CD8-positive, alpha-beta memory T cell (primary cell): ENCODE results near the gene TMEM131. TPM values are rescaled to one million over a fixed set of nuclear protein-coding genes. Genes with fewer than 3 reads are reported as not detected.
A peak's percentile ranks its signal among the peaks of the same experiment; 100 is the strongest.
"Not testable (repeated sequence)": the region's sequence is repeated elsewhere in the genome, so short reads cannot be mapped to it uniquely, and the experiment has no call there.

Experiments
- CTCF ChIA-PET: fragments of 350-600 bp; sonication (Branson Sonifier 250); formaldehyde crosslinking; loops from one replicate; lab custom pipeline; 2021; ENCODE audit warnings: antibody characterized with exemption; lab: Charles Lee
- POLR2A ChIA-PET: fragments of 350-600 bp; sonication (Branson Sonifier 250); formaldehyde crosslinking; loops from one replicate; lab custom pipeline; 2021; ENCODE audit warnings: antibody characterized with exemption; lab: Charles Lee
- DNase-seq, 5 donors: peaks; one replicate each; pipeline versions ENCODE4 v3.0.0 to v3.0.0-alpha.2; 2020 to 2022; ENCODE audit warnings: mixed read lengths in 1 of 5
- H3K27ac ChIP-seq: one replicate; pipeline ENCODE4 v1.7.0; 2013; ENCODE audit warnings: low read depth, mild to moderate bottlenecking, low read length, moderate library complexity
- H3K27me3 ChIP-seq: 2 replicates; pipeline ENCODE4 v1.7.0; 2013; ENCODE audit warnings: low read length, mild to moderate bottlenecking; ENCODE audit not compliant: insufficient read depth, poor library complexity, severe bottlenecking
- H3K36me3 ChIP-seq: 2 replicates; pipeline ENCODE4 v1.7.0; 2013; ENCODE audit warnings: mild to moderate bottlenecking, low read length, moderate library complexity; ENCODE audit not compliant: insufficient read depth
- H3K4me1 ChIP-seq: 2 replicates; pipeline ENCODE4 v1.7.0; 2013; ENCODE audit warnings: mild to moderate bottlenecking, low read length, moderate library complexity; ENCODE audit not compliant: insufficient read depth
- H3K4me3 ChIP-seq: 2 replicates; pipeline ENCODE4 v1.7.0; 2013; ENCODE audit warnings: mild to moderate bottlenecking, low read length
- H3K9me3 ChIP-seq: 2 replicates; pipeline ENCODE4 v1.7.0; 2013; ENCODE audit warnings: mild to moderate bottlenecking, low read length
- H3K27ac Mint-ChIP-seq, 8 donors: one replicate each; pipeline ENCODE4 v1.8.0; 2020 to 2021; ENCODE audit warnings: mixed read lengths in 8 of 8, mild to moderate bottlenecking in 6 of 8, inconsistent platforms in 3 of 8, moderate library complexity in 3 of 8
- H3K27me3 Mint-ChIP-seq, 2 donors: one replicate each; pipeline ENCODE4 v1.8.0; 2020 to 2021; ENCODE audit warnings: mixed read lengths in 2 of 2, mild to moderate bottlenecking in 1 of 2, moderate library complexity in 1 of 2
- H3K36me3 Mint-ChIP-seq, 3 donors: one replicate each; pipeline ENCODE4 v1.8.0; 2020 to 2021; ENCODE audit warnings: mixed read lengths in 3 of 3, inconsistent platforms in 1 of 3, mild to moderate bottlenecking in 1 of 3
- H3K4me1 Mint-ChIP-seq, 3 donors: one replicate each; pipeline ENCODE4 v1.8.0; 2020 to 2021; ENCODE audit warnings: mixed read lengths in 3 of 3, inconsistent platforms in 1 of 3, mild to moderate bottlenecking in 1 of 3
- H3K4me3 Mint-ChIP-seq, 7 donors: one replicate each; pipeline ENCODE4 v1.8.0; 2020 to 2021; ENCODE audit warnings: mixed read lengths in 7 of 7, mild to moderate bottlenecking in 6 of 7, moderate library complexity in 4 of 7, inconsistent platforms in 2 of 7
- H3K9me3 Mint-ChIP-seq, 5 donors: one replicate each; pipeline ENCODE4 v1.8.0; 2020 to 2022; ENCODE audit warnings: mixed read lengths in 5 of 5, mild to moderate bottlenecking in 3 of 5, moderate library complexity in 2 of 5, inconsistent platforms in 1 of 5
- polyA plus RNA-seq: library from polyadenylated mRNA; unstranded; fragments of 300-500 nt; fragmentation: Illumina TruSeq; gene quantifications from one replicate; pipeline ENCODE4 v1.2.3, GENCODE V29; 2021
- total RNA-seq, 2 experiments: library from RNA; stranded (reverse); gene quantifications; one replicate each; pipeline ENCODE4 v1.2.3, GENCODE V29; 2021

The TMEM131 gene
- total and polyA plus RNA-seq, 3 experiments from 2014 or later, result 14.4 to 35.4 (median 34.7) TPM

- Mint-ChIP-seq H3K4me3 (no peak overlapping the region), H3K9me3 (peaks cover 13 to 25% (median 25%) of the 10 kb centered on the region in 5 donors), H3K27me3 (no peaks in the 10 kb centered on the region), H3K4me1 (peaks cover 0 to 4% (median 0%) of the 10 kb centered on the region in 3 donors), H3K27ac (no peak overlapping the region), H3K36me3 (peaks cover 26 to 53% (median 50%) of the 10 kb centered on the region in 3 donors)
- no peaks in the 10 kb centered on the region for H3K4me1 ChIP-seq
- POLR2A ChIA-PET, result no interaction called here
- H3K9me3 ChIP-seq, result peaks cover 12% of the 10 kb centered on the region
- peaks cover 16% of the 10 kb centered on the region for H3K36me3 ChIP-seq
- H3K27me3 ChIP-seq, result no peaks in the 10 kb centered on the region
- no peak overlapping the region for H3K4me3 ChIP-seq
- no peak overlapping the region for H3K27ac ChIP-seq
- CTCF ChIA-PET, result no interaction called here
- DNase-seq, result no peak
These were observed 106.6 kb downstream of the TMEM131 start for GRCh38 chr2:97889156-97889555.

DNA sequence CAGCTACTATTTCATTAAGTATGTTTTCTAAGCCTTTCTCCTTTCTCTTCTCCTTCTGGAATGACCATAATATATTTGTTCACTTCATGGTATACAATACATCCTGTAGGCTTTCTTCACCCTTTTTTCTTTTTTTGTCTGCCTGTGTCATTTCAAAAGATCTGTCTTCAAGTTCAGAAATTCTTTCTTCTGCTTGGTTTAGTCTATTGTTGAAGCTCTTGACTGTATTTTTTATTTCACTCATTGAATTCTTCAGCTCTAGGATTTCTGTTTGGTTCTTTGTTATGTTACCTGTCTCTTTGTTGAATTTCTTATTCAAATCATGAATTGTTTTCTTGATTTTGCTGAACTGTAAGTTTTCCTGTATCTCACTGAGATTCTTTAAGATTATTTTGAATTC lies 109.9 kb downstream of the TMEM131 start:
- peaks cover 1 to 7% (median 6%) of the 10 kb centered on the region in 3 donors for H3K4me1 Mint-ChIP-seq
- ChIA-PET POLR2A (no interaction called here), CTCF (no interaction called here)
- no peaks in the 10 kb centered on the region for H3K27me3 Mint-ChIP-seq
- no peak for DNase-seq
- peaks cover 13 to 25% (median 25%) of the 10 kb centered on the region in 5 donors for H3K9me3 Mint-ChIP-seq
- H3K27me3 ChIP-seq, result no peaks in the 10 kb centered on the region
- no peak overlapping the region for H3K4me3 ChIP-seq
- peak overlapping the region in 1 of 7 donors; percentile 6 for H3K4me3 Mint-ChIP-seq
- H3K27ac ChIP-seq, result no peak overlapping the region
- H3K36me3 Mint-ChIP-seq, result peaks cover 29 to 57% (median 50%) of the 10 kb centered on the region in 3 donors
- H3K9me3 ChIP-seq, result peaks cover 12% of the 10 kb centered on the region
- H3K36me3 ChIP-seq, result peaks cover 16% of the 10 kb centered on the region
- H3K4me1 ChIP-seq, result no peaks in the 10 kb centered on the region
- no peak overlapping the region for H3K27ac Mint-ChIP-seq

DNA sequence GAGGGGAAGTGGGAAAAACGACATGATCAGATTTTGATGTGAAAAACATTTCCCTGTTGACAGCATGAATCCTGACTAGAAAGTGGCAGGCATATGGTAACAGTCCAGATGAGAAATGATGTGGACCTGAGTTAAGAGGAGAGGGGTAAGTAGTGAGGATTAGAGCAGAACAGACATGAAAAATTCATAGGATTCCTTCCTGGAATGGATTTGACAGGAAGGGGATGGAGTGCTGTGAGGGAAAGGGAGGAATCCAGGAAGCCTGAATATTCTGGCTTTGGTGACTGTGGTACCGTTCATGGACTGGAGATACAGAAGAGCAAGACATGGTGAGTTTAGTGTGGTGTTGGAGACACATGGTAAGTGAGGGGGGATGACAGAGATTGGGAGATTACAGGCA lies 115.4 kb downstream of the TMEM131 start:
- H3K27me3 Mint-ChIP-seq, result no peaks in the 10 kb centered on the region
- DNase-seq, result no peak
- peaks cover 25 to 36% (median 32%) of the 10 kb centered on the region in 3 donors for H3K4me1 Mint-ChIP-seq
- Histone ChIP-seq H3K27ac (no peak overlapping the region), H3K36me3 (no peaks in the 10 kb centered on the region), H3K4me1 (no peaks in the 10 kb centered on the region), H3K4me3 (no peak overlapping the region), H3K9me3 (no peaks in the 10 kb centered on the region), H3K27me3 (no peaks in the 10 kb centered on the region)
- ChIA-PET CTCF (no interaction called here), POLR2A (no interaction called here)
- H3K27ac Mint-ChIP-seq, result no peak overlapping the region
- no peak overlapping the region for H3K4me3 Mint-ChIP-seq
- peaks cover 19 to 31% (median 21%) of the 10 kb centered on the region in 3 donors for H3K36me3 Mint-ChIP-seq
- peaks cover 2 to 11% (median 6%) of the 10 kb centered on the region in 5 donors for H3K9me3 Mint-ChIP-seq

GRCh38 chr2:97878865-97879264 lies 116.9 kb downstream of the TMEM131 start:
- H3K36me3 Mint-ChIP-seq, result peaks cover 11 to 21% (median 16%) of the 10 kb centered on the region in 3 donors
- no peak overlapping the region for H3K4me3 ChIP-seq
- H3K36me3 ChIP-seq, result no peaks in the 10 kb centered on the region
- ChIA-PET POLR2A (no interaction called here), CTCF (no interaction called here)
- no peaks in the 10 kb centered on the region for H3K27me3 ChIP-seq
- no peak for DNase-seq
- no peaks in the 10 kb centered on the region for H3K27me3 Mint-ChIP-seq
- peaks cover 0 to 4% (median 0%) of the 10 kb centered on the region in 5 donors for H3K9me3 Mint-ChIP-seq
- no peak overlapping the region for H3K4me3 Mint-ChIP-seq
- no peaks in the 10 kb centered on the region for H3K9me3 ChIP-seq
- peaks cover 31 to 46% (median 44%) of the 10 kb centered on the region in 3 donors for H3K4me1 Mint-ChIP-seq
- no peak overlapping the region for H3K27ac ChIP-seq
- peak overlapping the region in 1 of 8 donors; percentile 75 for H3K27ac Mint-ChIP-seq
- H3K4me1 ChIP-seq, result no peaks in the 10 kb centered on the region

GRCh38 chr2:97878317-97878716 lies 117.4 kb downstream of the TMEM131 start:
- H3K4me3 Mint-ChIP-seq, H3K27ac Mint-ChIP-seq, H3K27me3 ChIP-seq, H3K36me3 ChIP-seq, H3K4me1 ChIP-seq, H3K9me3 ChIP-seq, H3K9me3 Mint-ChIP-seq, H3K27ac ChIP-seq, POLR2A ChIA-PET, CTCF ChIA-PET, DNase-seq, H3K27me3 Mint-ChIP-seq, H3K4me3 ChIP-seq: not testable (repeated sequence)
- Mint-ChIP-seq H3K36me3 (peaks cover 11 to 20% (median 16%) of the 10 kb centered on the region in 3 donors), H3K4me1 (peaks cover 31 to 52% (median 48%) of the 10 kb centered on the region in 3 donors)

- H3K4me1 Mint-ChIP-seq, result peaks cover 51 to 71% (median 59%) of the 10 kb centered on the region in 3 donors
- Histone ChIP-seq H3K9me3 (no peaks in the 10 kb centered on the region), H3K4me3 (no peak overlapping the region), H3K36me3 (no peaks in the 10 kb centered on the region), H3K27me3 (no peaks in the 10 kb centered on the region), H3K27ac (no peak overlapping the region), H3K4me1 (peaks cover 28% of the 10 kb centered on the region)
- no peak for DNase-seq
- POLR2A ChIA-PET, result no interaction called here
- peaks cover 0 to 3% (median 2%) of the 10 kb centered on the region in 3 donors for H3K36me3 Mint-ChIP-seq
- peak overlapping the region in 5 of 8 donors; percentile 1 to 58 (median 52) for H3K27ac Mint-ChIP-seq
- no peaks in the 10 kb centered on the region for H3K27me3 Mint-ChIP-seq
- peak overlapping the region in 1 of 7 donors; percentile 13 for H3K4me3 Mint-ChIP-seq
- CTCF ChIA-PET, result no interaction called here
- H3K9me3 Mint-ChIP-seq, result no peaks in the 10 kb centered on the region
These were observed 124.5 kb downstream of the TMEM131 start for GRCh38 chr2:97871096-97871780.

GRCh38 chr2:97870396-97870843 lies 125.3 kb downstream of the TMEM131 start:
- H3K9me3 ChIP-seq, result no peaks in the 10 kb centered on the region
- peak overlapping the region in 4 of 7 donors; percentile 5 to 33 (median 18) for H3K4me3 Mint-ChIP-seq
- H3K4me1 ChIP-seq, result peaks cover 28% of the 10 kb centered on the region
- H3K36me3 Mint-ChIP-seq, result peaks cover 2 to 6% (median 5%) of the 10 kb centered on the region in 3 donors
- H3K36me3 ChIP-seq, result no peaks in the 10 kb centered on the region
- H3K27ac ChIP-seq, result no peak overlapping the region
- no peaks in the 10 kb centered on the region for H3K27me3 Mint-ChIP-seq
- ChIA-PET POLR2A (no interaction called here), CTCF (no interaction called here)
- no peaks in the 10 kb centered on the region for H3K9me3 Mint-ChIP-seq
- H3K4me3 ChIP-seq, result no peak overlapping the region
- H3K27me3 ChIP-seq, result no peaks in the 10 kb centered on the region
- peaks cover 43 to 64% (median 52%) of the 10 kb centered on the region in 3 donors for H3K4me1 Mint-ChIP-seq
- peak in 2 of 5 donors; percentile 37 to 57 for DNase-seq
- peak overlapping the region in 7 of 8 donors; percentile 1 to 64 (median 42) for H3K27ac Mint-ChIP-seq

DNA sequence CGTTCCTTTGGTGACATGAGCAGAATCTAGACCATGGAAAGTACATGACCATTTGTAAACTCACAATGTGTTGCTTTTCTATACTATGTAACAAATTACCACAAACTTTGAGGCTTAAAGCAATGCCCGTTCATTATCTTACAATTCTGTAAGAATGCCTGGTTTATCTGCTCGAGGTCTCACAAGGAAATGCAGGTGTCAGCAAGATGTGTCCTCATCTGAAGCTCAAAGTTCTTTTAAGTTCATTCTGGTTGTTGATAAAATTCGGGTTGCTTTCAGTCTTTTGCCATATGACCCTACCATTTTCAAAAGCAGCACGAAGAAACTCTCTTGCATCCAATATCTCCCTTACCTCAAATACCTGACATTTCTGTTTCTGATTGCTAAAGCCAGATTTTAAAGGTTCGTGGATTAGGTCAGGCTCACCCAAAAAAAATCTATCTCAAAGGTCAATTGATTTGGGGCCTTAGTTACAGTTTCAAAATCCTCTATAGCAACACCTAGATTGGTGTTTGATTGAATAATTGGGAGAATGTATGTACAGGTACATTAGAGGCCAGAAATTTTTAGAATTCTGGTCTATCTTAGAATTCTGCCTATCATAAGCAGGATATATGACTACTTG lies 125.9 kb downstream of the TMEM131 start:
- no peaks in the 10 kb centered on the region for H3K36me3 ChIP-seq
- POLR2A ChIA-PET, result no interaction called here
- Mint-ChIP-seq H3K27me3 (no peaks in the 10 kb centered on the region), H3K9me3 (no peaks in the 10 kb centered on the region), H3K27ac (peak overlapping the region in 1 of 8 donors; percentile 24), H3K4me1 (peaks cover 38 to 58% (median 54%) of the 10 kb centered on the region in 3 donors), H3K36me3 (peaks cover 6 to 9% (median 7%) of the 10 kb centered on the region in 3 donors), H3K4me3 (no peak overlapping the region)
- DNase-seq, result no peak
- peaks cover 28% of the 10 kb centered on the region for H3K4me1 ChIP-seq
- H3K9me3 ChIP-seq, result no peaks in the 10 kb centered on the region
- H3K27ac ChIP-seq, result no peak overlapping the region
- CTCF ChIA-PET, result interaction anchor here (1.2 kb wide), 1 partner anchor 63 kb away, joined by 3 read pairs; no protein-coding TSS in a partner anchor
- H3K27me3 ChIP-seq, result no peaks in the 10 kb centered on the region
- H3K4me3 ChIP-seq, result no peak overlapping the region
